HEK293 (cell line): ENCODE data around the gene KPNA4.
A peak's percentile ranks its signal among the peaks of the same experiment; 100 is the strongest.

ENCODE experiments used
- CTCF ChIA-PET: fragments of 350-600 bp; formaldehyde crosslinking; extraction: SDS; loops from one replicate; lab custom pipeline; 2021; ENCODE audit warnings: antibody characterized with exemption; lab: Yijun Ruan, JAX
- POLR2A ChIA-PET: fragments of 300-600 bp; formaldehyde crosslinking; extraction: SDS; loops from one replicate; lab custom pipeline; 2020; ENCODE audit warnings: antibody characterized with exemption, inconsistent platforms; lab: Yijun Ruan, JAX
- H3K27ac ChIP-seq: fragments of 200-500 bp; sonication (Bioruptor generic); 2 replicates; pipeline ENCODE4 v1.5.1; 2014; ENCODE audit warnings: low read depth, low read length, control low read depth, inconsistent platforms; ENCODE audit errors: extremely low read depth
- H3K36me3 ChIP-seq, 2 experiments: fragments of 200-500 bp in 1 of 2; sonication (Bioruptor generic) in 1 of 2; 1 replicate in 1 of 2; 2 replicates in 1 of 2; pipeline ENCODE4 v1.5.1; 2014 to 2017; ENCODE audit warnings: inconsistent platforms in 2 of 2, low read length in 2 of 2; ENCODE audit not compliant: control insufficient read depth in 2 of 2, insufficient read depth in 1 of 2
- H3K4me1 ChIP-seq: fragments of 200-500 bp; sonication (Bioruptor generic); 2 replicates; pipeline ENCODE4 v1.5.1; 2014; ENCODE audit warnings: mild to moderate bottlenecking, low read length, inconsistent platforms; ENCODE audit not compliant: control insufficient read depth, insufficient read depth
- H3K4me3 ChIP-seq: 2 replicates; pipeline ENCODE4 v1.5.1; 2011; ENCODE audit warnings: low read depth, mild to moderate bottlenecking, control low read depth, low read length, moderate library complexity
- H3K9me3 ChIP-seq: fragments of 200-500 bp; sonication (Bioruptor generic); 2 replicates; pipeline ENCODE4 v1.5.1; 2014; ENCODE audit warnings: low read depth, low read length, inconsistent platforms; ENCODE audit not compliant: control insufficient read depth, insufficient read depth
- GLIS2 ChIP-seq: fragments of 450-650 bp; formaldehyde crosslinking; IDR thresholded peaks from 2 replicates; pipeline ENCODE4 v1.5.1; 2016; ENCODE audit warnings: missing biosample characterization, missing genetic modification characterization
- HOXC10 ChIP-seq: sonication (generic); formaldehyde crosslinking; IDR thresholded peaks from 2 replicates; pipeline ENCODE4 v1.8.1; 2023; ENCODE audit warnings: mild to moderate bottlenecking, missing genetic modification reagents
- RBAK ChIP-seq: fragments of 450-650 bp; formaldehyde crosslinking; IDR thresholded peaks from 2 replicates; pipeline ENCODE4 v1.5.1; 2016; ENCODE audit warnings: missing biosample characterization, missing genetic modification characterization
- REPIN1 ChIP-seq: fragments of 450-650 bp; formaldehyde crosslinking; IDR thresholded peaks from 2 replicates; pipeline ENCODE4 v1.5.1; 2017; ENCODE audit warnings: missing biosample characterization, missing genetic modification characterization, low read depth
- TCF7L2 ChIP-seq: IDR thresholded peaks from 2 replicates; pipeline ENCODE4 v1.6.1; 2011; ENCODE audit warnings: low read depth, mild to moderate bottlenecking, inconsistent platforms, low read length, moderate library complexity, borderline replicate concordance
- TRIM28 ChIP-seq: IDR thresholded peaks from 2 replicates; pipeline ENCODE4 v1.6.1; 2011; ENCODE audit warnings: low read length, control low read depth, borderline replicate concordance
- WT1 ChIP-seq: fragments of 450-650 bp; formaldehyde crosslinking; IDR thresholded peaks from 2 replicates; pipeline ENCODE4 v1.5.1; 2016; ENCODE audit warnings: missing biosample characterization, missing genetic modification characterization
- ZBTB20 ChIP-seq: fragments of 450-650 bp; formaldehyde crosslinking; IDR thresholded peaks from 2 replicates; pipeline ENCODE4 v1.5.1; 2016; ENCODE audit warnings: missing biosample characterization, missing genetic modification characterization
- ZFP69B ChIP-seq: fragments of 450-650 bp; formaldehyde crosslinking; IDR thresholded peaks from 2 replicates; pipeline ENCODE4 v1.5.1; 2016; ENCODE audit warnings: missing biosample characterization, missing genetic modification characterization
- ZNF112 ChIP-seq: fragments of 450-650 bp; formaldehyde crosslinking; IDR thresholded peaks from 2 replicates; pipeline ENCODE4 v1.5.0; 2017; ENCODE audit warnings: missing biosample characterization, missing genetic modification characterization
- ZNF169 ChIP-seq: fragments of 450-650 bp; formaldehyde crosslinking; IDR thresholded peaks from 2 replicates; pipeline ENCODE4 v1.5.1; 2016; ENCODE audit warnings: missing biosample characterization, missing genetic modification characterization
- ZNF174 ChIP-seq: fragments of 450-650 bp; formaldehyde crosslinking; IDR thresholded peaks from 2 replicates; pipeline ENCODE4 v1.5.0; 2017; ENCODE audit warnings: missing biosample characterization, mild to moderate bottlenecking, missing genetic modification characterization
- ZNF184 ChIP-seq: fragments of 450-650 bp; IDR thresholded peaks from 2 replicates; pipeline ENCODE4 v1.5.1; 2018; ENCODE audit warnings: missing biosample characterization, mild to moderate bottlenecking, missing genetic modification characterization
- ZNF214 ChIP-seq: fragments of 450-650 bp; formaldehyde crosslinking; IDR thresholded peaks from 2 replicates; pipeline ENCODE4 v1.5.1; 2017; ENCODE audit warnings: missing biosample characterization, mild to moderate bottlenecking, missing genetic modification characterization, borderline replicate concordance
- ZNF423 ChIP-seq: fragments of 450-650 bp; formaldehyde crosslinking; IDR thresholded peaks from 2 replicates; pipeline ENCODE4 v1.5.1; 2016; ENCODE audit warnings: missing biosample characterization, missing genetic modification characterization
- ZNF549 ChIP-seq: fragments of 450-650 bp; IDR thresholded peaks from 2 replicates; pipeline ENCODE4 v1.5.1; 2018; ENCODE audit warnings: missing biosample characterization, missing genetic modification characterization, mild to moderate bottlenecking, inconsistent platforms, moderate library complexity
- ZNF555 ChIP-seq: fragments of 450-650 bp; formaldehyde crosslinking; conservative IDR thresholded peaks from 2 replicates; pipeline ENCODE4 v1.5.1; 2017; ENCODE audit warnings: missing biosample characterization, mild to moderate bottlenecking, missing genetic modification characterization, inconsistent platforms
- ZNF558 ChIP-seq: fragments of 450-650 bp; formaldehyde crosslinking; IDR thresholded peaks from 2 replicates; pipeline ENCODE4 v1.5.1; 2016; ENCODE audit warnings: missing biosample characterization, missing genetic modification characterization
- ZNF610 ChIP-seq: fragments of 450-650 bp; formaldehyde crosslinking; IDR thresholded peaks from 2 replicates; pipeline ENCODE4 v1.5.1; 2016; ENCODE audit warnings: missing biosample characterization, missing genetic modification characterization, borderline replicate concordance
- ZNF623 ChIP-seq: fragments of 450-650 bp; formaldehyde crosslinking; IDR thresholded peaks from 2 replicates; pipeline ENCODE4 v1.5.1; 2016; ENCODE audit warnings: missing biosample characterization, missing genetic modification characterization
- ZNF654 ChIP-seq: fragments of 450-650 bp; formaldehyde crosslinking; IDR thresholded peaks from 2 replicates; pipeline ENCODE4 v1.5.1; 2016; ENCODE audit warnings: low read depth, missing biosample characterization, missing genetic modification characterization
- ZNF777 ChIP-seq: fragments of 450-650 bp; formaldehyde crosslinking; IDR thresholded peaks from 2 replicates; pipeline ENCODE4 v1.5.1; 2017; ENCODE audit warnings: missing biosample characterization, missing genetic modification characterization, borderline replicate concordance
- ZNF791 ChIP-seq: fragments of 450-650 bp; formaldehyde crosslinking; IDR thresholded peaks from 2 replicates; pipeline ENCODE4 v1.5.1; 2016; ENCODE audit warnings: missing biosample characterization, missing genetic modification characterization
- TF ChIP-seq, protein P1 (sequence below): fragments of 450-650 bp; formaldehyde crosslinking; IDR thresholded peaks from 2 replicates; pipeline ENCODE4 v1.5.1; 2017; ENCODE audit warnings: missing biosample characterization, missing genetic modification characterization
- TF ChIP-seq, protein P2 (sequence below): fragments of 450-650 bp; formaldehyde crosslinking; IDR thresholded peaks from 2 replicates; pipeline ENCODE4 v1.5.1; 2016; ENCODE audit warnings: missing biosample characterization, missing genetic modification characterization
- TF ChIP-seq, protein P3 (sequence below): fragments of 450-650 bp; formaldehyde crosslinking; IDR thresholded peaks from 2 replicates; pipeline ENCODE4 v1.5.1; 2016; ENCODE audit warnings: missing biosample characterization, missing genetic modification characterization
- TF ChIP-seq, protein P4 (sequence below): fragments of 450-650 bp; formaldehyde crosslinking; IDR thresholded peaks from 2 replicates; pipeline ENCODE4 v1.5.1; 2016; ENCODE audit warnings: missing biosample characterization, missing genetic modification characterization
- TF ChIP-seq, protein P5 (sequence below): fragments of 450-650 bp; formaldehyde crosslinking; IDR thresholded peaks from 2 replicates; pipeline ENCODE4 v1.5.1; 2016; ENCODE audit warnings: missing biosample characterization, missing genetic modification characterization

Gene KPNA4

DNA sequence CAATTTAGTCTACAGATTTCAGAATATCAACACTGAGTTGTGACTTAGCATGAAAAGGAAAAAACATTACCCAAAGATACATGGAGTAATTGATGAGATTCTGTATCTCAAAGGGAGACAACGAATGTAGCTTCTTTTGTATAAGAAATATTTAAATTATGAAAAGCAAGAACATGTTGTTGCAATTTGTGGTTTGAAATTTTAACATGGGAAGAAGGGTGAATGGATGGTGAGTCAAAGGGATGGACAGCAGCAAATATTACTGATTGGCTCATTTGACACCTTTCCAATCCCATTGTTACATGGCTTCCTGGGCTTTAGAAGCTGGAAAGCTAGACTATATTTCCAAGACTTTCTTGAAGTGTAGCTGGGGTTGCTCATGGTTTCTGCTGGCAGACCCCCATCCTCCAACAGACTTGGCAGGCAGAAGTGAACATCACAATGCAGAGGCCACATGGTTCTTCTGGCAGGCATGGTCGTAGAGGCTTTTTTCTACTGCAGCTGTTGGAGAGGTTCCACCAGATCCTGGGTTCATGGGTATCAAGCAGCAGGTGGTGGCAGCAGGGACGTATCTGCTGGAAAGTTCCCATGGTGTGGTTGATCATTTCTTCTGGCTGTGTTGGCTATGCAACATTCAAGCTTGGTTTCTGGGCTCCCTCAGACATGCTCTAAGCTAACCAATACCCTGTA, 47.2 kb upstream of the KPNA4 start:
- no peaks in the 10 kb centered on the region for H3K4me1 ChIP-seq
- TF ChIP-seq RBAK (tag by site-specific recombination) (no peak), WT1 (tag by site-specific recombination) (no peak), TRIM28 (no peak), ZNF169 (tag by site-specific recombination) (no peak), GLIS2 (tag by site-specific recombination) (no peak), REPIN1 (tag by site-specific recombination) (no peak), ZNF214 (tag by site-specific recombination) (no peak), ZNF184 (tag by site-specific recombination) (no peak), ZNF423 (no peak), ZNF654 (tag by site-specific recombination) (no peak)
- TF ChIP-seq, protein P1, sequence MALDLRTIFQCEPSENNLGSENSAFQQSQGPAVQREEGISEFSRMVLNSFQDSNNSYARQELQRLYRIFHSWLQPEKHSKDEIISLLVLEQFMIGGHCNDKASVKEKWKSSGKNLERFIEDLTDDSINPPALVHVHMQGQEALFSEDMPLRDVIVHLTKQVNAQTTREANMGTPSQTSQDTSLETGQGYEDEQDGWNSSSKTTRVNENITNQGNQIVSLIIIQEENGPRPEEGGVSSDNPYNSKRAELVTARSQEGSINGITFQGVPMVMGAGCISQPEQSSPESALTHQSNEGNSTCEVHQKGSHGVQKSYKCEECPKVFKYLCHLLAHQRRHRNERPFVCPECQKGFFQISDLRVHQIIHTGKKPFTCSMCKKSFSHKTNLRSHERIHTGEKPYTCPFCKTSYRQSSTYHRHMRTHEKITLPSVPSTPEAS (tag by site-specific recombination): no peak
- TF ChIP-seq, protein P2, sequence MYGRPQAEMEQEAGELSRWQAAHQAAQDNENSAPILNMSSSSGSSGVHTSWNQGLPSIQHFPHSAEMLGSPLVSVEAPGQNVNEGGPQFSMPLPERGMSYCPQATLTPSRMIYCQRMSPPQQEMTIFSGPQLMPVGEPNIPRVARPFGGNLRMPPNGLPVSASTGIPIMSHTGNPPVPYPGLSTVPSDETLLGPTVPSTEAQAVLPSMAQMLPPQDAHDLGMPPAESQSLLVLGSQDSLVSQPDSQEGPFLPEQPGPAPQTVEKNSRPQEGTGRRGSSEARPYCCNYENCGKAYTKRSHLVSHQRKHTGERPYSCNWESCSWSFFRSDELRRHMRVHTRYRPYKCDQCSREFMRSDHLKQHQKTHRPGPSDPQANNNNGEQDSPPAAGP (tag by site-specific recombination): no peak
- TF ChIP-seq, protein P3, sequence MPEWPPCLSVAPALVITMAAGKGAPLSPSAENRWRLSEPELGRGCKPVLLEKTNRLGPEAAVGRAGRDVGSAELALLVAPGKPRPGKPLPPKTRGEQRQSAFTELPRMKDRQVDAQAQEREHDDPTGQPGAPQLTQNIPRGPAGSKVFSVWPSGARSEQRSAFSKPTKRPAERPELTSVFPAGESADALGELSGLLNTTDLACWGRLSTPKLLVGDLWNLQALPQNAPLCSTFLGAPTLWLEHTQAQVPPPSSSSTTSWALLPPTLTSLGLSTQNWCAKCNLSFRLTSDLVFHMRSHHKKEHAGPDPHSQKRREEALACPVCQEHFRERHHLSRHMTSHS (tag by site-specific recombination): no peak
- H3K9me3 ChIP-seq: no peaks in the 10 kb centered on the region
- no peak overlapping the region for H3K27ac ChIP-seq
- H3K36me3 ChIP-seq: no peaks in the 10 kb centered on the region
- CTCF ChIA-PET: no interaction called here
- H3K4me3 ChIP-seq: no peak overlapping the region
- POLR2A ChIA-PET: no interaction called here

DNA sequence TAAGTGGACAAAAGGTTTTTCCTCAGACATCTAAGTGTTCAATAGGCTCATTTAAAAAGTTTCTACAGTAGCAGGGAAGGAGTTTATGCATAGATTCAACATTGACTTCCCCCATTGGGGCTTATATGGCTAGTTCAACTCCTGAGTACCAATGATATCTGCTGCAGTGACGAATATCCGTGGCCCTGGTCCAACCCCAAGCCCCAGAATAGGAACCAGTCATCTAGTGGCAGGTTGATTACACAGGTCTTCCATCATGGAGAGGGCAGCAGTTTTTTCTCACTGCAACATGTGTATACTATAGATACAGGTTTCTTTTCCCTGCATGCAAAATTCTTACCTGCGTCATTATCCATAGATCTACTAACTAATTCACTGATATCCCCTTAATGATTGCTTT, 45.8 kb upstream of the KPNA4 start:
- Histone ChIP-seq H3K36me3 (no peaks in the 10 kb centered on the region), H3K4me1 (no peaks in the 10 kb centered on the region), H3K27ac (no peak overlapping the region), H3K9me3 (no peaks in the 10 kb centered on the region), H3K4me3 (no peak overlapping the region)
- POLR2A ChIA-PET: no interaction called here
- CTCF ChIA-PET: no interaction called here
- no peak for TF ChIP-seq ZBTB20 (tag by site-specific recombination)
- no peak for TF ChIP-seq ZNF610
- TF ChIP-seq ZNF623 (tag by site-specific recombination): no peak
- TF ChIP-seq ZNF174 (tag by site-specific recombination): no peak
- TF ChIP-seq ZNF549 (tag by site-specific recombination): 0 out of 2 replicates have a peak, but pooled peaks have one; percentile 19
- no peak for TF ChIP-seq ZNF112 (tag by site-specific recombination)

DNA sequence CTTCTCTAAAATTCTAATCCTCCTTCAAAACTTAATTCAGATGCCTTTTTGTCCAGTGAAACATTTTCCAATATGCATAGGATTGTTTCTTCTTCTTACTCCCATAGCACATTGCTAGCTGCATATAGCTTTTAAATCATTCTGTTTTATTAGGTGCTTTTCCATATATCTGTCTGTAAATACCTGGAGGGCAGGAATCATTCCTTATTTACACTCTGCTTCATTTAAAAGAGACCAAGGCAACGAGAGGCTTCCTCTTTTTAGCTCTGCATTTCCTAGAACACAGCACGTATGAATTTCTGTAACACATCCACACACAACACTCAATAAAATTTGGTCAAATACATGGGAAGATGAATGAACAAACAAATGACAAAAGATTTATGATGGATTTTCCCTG, 43.5 kb upstream of the KPNA4 start:
- ChIA-PET POLR2A (no interaction called here), CTCF (no interaction called here)
- Histone ChIP-seq H3K27ac (no peak overlapping the region), H3K9me3 (no peaks in the 10 kb centered on the region), H3K4me3 (no peak overlapping the region), H3K36me3 (no peaks in the 10 kb centered on the region), H3K4me1 (no peaks in the 10 kb centered on the region)
- TF ChIP-seq ZNF791 (no peak), ZNF558 (tag by site-specific recombination) (no peak), ZNF555 (no peak), TCF7L2 (no peak), ZNF777 (no peak), ZFP69B (tag by site-specific recombination) (no peak), HOXC10 (CRISPR knock-in tag) (no peak)
- TF ChIP-seq, protein P4, sequence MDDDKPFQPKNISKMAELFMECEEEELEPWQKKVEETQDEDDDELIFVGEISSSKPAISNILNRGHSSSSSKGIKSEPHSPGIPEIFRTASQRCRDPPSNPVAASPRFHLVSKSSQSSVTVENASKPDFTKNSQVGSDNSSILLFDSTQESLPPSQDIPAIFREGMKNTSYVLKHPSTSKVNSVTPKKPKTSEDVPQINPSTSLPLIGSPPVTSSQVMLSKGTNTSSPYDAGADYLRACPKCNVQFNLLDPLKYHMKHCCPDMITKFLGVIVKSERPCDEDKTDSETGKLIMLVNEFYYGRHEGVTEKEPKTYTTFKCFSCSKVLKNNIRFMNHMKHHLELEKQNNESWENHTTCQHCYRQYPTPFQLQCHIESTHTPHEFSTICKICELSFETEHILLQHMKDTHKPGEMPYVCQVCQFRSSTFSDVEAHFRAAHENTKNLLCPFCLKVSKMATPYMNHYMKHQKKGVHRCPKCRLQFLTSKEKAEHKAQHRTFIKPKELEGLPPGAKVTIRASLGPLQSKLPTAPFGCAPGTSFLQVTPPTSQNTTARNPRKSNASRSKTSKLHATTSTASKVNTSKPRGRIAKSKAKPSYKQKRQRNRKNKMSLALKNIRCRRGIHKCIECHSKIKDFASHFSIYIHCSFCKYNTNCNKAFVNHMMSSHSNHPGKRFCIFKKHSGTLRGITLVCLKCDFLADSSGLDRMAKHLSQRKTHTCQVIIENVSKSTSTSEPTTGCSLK (tag by site-specific recombination): no peak
- TF ChIP-seq, protein P5, sequence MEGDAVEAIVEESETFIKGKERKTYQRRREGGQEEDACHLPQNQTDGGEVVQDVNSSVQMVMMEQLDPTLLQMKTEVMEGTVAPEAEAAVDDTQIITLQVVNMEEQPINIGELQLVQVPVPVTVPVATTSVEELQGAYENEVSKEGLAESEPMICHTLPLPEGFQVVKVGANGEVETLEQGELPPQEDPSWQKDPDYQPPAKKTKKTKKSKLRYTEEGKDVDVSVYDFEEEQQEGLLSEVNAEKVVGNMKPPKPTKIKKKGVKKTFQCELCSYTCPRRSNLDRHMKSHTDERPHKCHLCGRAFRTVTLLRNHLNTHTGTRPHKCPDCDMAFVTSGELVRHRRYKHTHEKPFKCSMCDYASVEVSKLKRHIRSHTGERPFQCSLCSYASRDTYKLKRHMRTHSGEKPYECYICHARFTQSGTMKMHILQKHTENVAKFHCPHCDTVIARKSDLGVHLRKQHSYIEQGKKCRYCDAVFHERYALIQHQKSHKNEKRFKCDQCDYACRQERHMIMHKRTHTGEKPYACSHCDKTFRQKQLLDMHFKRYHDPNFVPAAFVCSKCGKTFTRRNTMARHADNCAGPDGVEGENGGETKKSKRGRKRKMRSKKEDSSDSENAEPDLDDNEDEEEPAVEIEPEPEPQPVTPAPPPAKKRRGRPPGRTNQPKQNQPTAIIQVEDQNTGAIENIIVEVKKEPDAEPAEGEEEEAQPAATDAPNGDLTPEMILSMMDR: no peak
